MCF 10A (cell line): ENCODE results near the gene DDRGK1. TPM values are rescaled to one million over a fixed set of nuclear protein-coding genes. Genes with fewer than 3 reads are reported as not detected.

Experiments used
- BruUV-seq: library from RNA; stranded (reverse); fragments of 400-500 nt; replicated peaks from 2 replicates; lab custom pipeline; 2021; lab: Mats Ljungman, UMichigan
- CTCF ChIA-PET: fragments of 300-600 bp; sonication (Branson Sonifier 250); formaldehyde crosslinking; extraction: SDS; loops from one replicate; lab custom pipeline; 2021; ENCODE audit warnings: antibody characterized with exemption, inconsistent platforms; lab: Yijun Ruan, JAX
- POLR2A ChIA-PET: fragments of 300-600, 350-650 bp; sonication (Branson Sonifier 250); formaldehyde crosslinking; extraction: SDS; loops from one replicate; lab custom pipeline; 2020; ENCODE audit warnings: antibody characterized with exemption, inconsistent platforms; lab: Yijun Ruan, JAX
- DNase-seq: peaks from one replicate; pipeline ENCODE4 v3.0.0-alpha.2; 2018; ENCODE audit not compliant: unreplicated experiment
- H3K27ac Mint-ChIP-seq: one replicate; pipeline ENCODE4 v1.8.0; 2022; ENCODE audit warnings: mild to moderate bottlenecking, low read depth, mixed read lengths; ENCODE audit not compliant: unreplicated experiment
- H3K27me3 Mint-ChIP-seq: one replicate; pipeline ENCODE4 v1.8.0; 2022; ENCODE audit warnings: mixed read lengths; ENCODE audit not compliant: insufficient read depth, unreplicated experiment
- H3K36me3 Mint-ChIP-seq: one replicate; pipeline ENCODE4 v1.8.0; 2022; ENCODE audit warnings: mild to moderate bottlenecking, moderate library complexity, mixed read lengths; ENCODE audit not compliant: insufficient read depth, unreplicated experiment
- H3K4me1 Mint-ChIP-seq: one replicate; pipeline ENCODE4 v1.8.0; 2022; ENCODE audit warnings: mixed read lengths; ENCODE audit not compliant: insufficient read depth, unreplicated experiment
- H3K4me3 Mint-ChIP-seq: one replicate; pipeline ENCODE4 v1.8.0; 2022; ENCODE audit warnings: mild to moderate bottlenecking, moderate library complexity, mixed read lengths; ENCODE audit not compliant: unreplicated experiment
- H3K9me3 Mint-ChIP-seq: one replicate; pipeline ENCODE4 v1.8.0; 2022; ENCODE audit warnings: mixed read lengths; ENCODE audit not compliant: unreplicated experiment
- intact Hi-C: fragments of 100-400 bp; cut with micrococcal nuclease; formaldehyde crosslinking; loops from 2 replicates; pipeline ENCODE4 v1.14.1; 2022
- total RNA-seq: library from RNA; stranded (reverse); gene quantifications from 2 replicates; pipeline ENCODE4 v1.2.3, GENCODE V29; 2022
- TF ChIP-seq, protein P1 (sequence below): fragments of 200-600 bp; IDR thresholded peaks from one replicate; pipeline ENCODE4 v1.8.0; 2022; ENCODE audit warnings: antibody characterized with exemption, mild to moderate bottlenecking; ENCODE audit not compliant: unreplicated experiment

Gene DDRGK1
- total RNA-seq, 1 experiment from 2014 or later, result 116 TPM

DNA sequence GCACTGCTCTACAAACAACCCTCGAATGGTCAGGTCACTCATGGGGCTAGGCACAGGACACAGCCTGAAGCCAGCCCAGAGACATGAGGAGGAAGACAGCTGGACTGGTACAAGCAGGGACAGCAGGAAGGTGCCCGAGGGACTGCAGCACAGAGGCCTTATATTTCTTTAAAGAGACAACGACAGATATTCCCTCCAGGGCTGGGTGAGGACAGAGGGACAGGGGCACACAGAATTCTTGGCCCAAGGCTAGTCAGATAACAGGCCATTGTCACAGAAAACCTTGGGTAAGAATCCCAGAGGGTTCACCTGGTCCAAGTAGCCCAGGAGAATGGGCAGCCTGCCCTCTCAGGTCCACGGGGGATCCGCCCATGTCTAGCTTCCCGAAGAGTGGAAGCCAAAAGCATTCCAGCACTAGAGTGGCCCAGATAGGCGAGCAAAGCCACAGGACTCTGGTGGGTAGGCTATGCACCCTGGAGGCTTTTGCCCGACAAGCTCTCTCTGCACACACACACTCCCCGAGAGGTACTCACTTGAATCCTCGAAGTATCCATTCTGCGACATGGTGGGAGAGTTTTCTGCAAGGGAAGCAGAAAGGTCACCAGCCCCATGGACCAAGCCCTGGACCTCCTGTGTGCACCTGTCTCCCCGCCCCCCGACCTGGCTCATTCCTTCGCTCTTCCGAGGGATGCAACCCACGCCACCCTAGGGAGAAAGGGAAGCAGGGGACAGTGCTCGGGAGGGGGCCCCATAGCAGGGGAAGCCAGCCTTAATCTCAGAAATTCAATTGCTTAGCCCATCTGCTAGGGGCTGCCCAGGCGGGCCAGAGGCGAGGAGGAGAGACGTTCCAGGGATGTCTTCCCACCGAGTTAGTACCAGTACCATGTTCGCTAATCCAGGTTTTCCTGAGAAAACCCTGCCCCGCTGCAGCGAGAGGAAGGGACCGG is 32.8 kb upstream of the DDRGK1 start:
- CTCF ChIA-PET, result interaction anchor here (0.5 to 2.5 kb wide), 6 partner anchors 17 to 139 kb away, joined by 3 to 8 read pairs (median 3); no protein-coding TSS in a partner anchor
- H3K27me3 Mint-ChIP-seq, result no peaks in the 10 kb centered on the region
- POLR2A ChIA-PET, result interaction anchor here (0.5 to 1.5 kb wide), 5 partner anchors 12 to 78 kb away, joined by 3 to 6 read pairs (median 3); partner anchors contain the start of gene ITPA
- no peaks in the 10 kb centered on the region for H3K36me3 Mint-ChIP-seq
- peak overlapping the region; percentile 3 for H3K4me3 Mint-ChIP-seq
- no peak overlapping the region for H3K27ac Mint-ChIP-seq
- TF ChIP-seq, protein P1, sequence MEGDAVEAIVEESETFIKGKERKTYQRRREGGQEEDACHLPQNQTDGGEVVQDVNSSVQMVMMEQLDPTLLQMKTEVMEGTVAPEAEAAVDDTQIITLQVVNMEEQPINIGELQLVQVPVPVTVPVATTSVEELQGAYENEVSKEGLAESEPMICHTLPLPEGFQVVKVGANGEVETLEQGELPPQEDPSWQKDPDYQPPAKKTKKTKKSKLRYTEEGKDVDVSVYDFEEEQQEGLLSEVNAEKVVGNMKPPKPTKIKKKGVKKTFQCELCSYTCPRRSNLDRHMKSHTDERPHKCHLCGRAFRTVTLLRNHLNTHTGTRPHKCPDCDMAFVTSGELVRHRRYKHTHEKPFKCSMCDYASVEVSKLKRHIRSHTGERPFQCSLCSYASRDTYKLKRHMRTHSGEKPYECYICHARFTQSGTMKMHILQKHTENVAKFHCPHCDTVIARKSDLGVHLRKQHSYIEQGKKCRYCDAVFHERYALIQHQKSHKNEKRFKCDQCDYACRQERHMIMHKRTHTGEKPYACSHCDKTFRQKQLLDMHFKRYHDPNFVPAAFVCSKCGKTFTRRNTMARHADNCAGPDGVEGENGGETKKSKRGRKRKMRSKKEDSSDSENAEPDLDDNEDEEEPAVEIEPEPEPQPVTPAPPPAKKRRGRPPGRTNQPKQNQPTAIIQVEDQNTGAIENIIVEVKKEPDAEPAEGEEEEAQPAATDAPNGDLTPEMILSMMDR, result no peak
- intact Hi-C loops, result loop anchor here (5.0 kb wide), 1 partner anchor 75 kb away; no protein-coding TSS in a partner anchor
- no peaks in the 10 kb centered on the region for H3K9me3 Mint-ChIP-seq
- peaks cover 32% of the 10 kb centered on the region for H3K4me1 Mint-ChIP-seq
- BruUV-seq, result no TSS peak
- no peak for DNase-seq

DNA sequence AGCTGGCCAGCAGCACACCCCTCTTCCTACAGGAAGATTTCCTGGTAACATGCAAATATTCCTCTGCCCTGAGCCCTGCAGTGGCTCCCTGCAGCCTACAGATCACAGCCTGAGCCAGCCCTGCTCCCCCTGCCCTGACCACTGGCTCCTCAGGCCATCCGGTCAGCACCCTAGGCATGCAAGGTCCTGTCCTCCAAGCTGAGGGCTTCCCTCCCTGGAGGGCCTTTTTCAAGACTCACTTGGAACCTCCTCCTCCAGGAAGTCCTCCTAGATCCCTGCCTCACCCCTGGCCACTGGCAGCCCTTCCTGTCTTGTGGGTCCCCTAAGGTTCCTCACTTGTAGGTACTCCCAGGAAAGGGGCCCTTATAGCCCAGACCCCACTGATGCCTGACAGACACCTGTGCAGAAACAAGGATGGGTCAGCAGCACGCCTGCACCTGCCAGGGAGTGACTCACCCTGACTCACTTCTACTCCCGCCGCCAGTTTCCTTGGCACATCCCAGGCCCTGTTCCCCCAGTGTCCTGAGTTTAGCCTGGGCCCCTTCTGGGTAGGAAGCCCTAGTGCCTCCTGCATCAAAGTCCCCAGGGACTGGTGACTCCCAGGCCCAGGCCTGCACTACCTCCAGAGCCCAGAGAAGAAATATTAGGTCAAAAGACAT is 31.3 kb upstream of the DDRGK1 start:
- Mint-ChIP-seq H3K27me3 (no peaks in the 10 kb centered on the region), H3K4me3 (peak overlapping the region; percentile 7), H3K27ac (no peak overlapping the region), H3K4me1 (peaks cover 22% of the 10 kb centered on the region), H3K9me3 (no peaks in the 10 kb centered on the region), H3K36me3 (no peaks in the 10 kb centered on the region)
- TF ChIP-seq, protein P1, result no peak
- ChIA-PET POLR2A (interaction anchor here (0.8 to 1.5 kb wide), 5 partner anchors 11 to 67 kb away, joined by 3 to 6 read pairs (median 3); partner anchors contain the start of gene ITPA), CTCF (interaction anchor here (0.6 to 2.5 kb wide), 4 partner anchors 15 to 80 kb away, joined by 3 to 8 read pairs (median 3); no protein-coding TSS in a partner anchor)
- intact Hi-C loops, result loop anchor here (5.0 kb wide), 1 partner anchor 77 kb away; no protein-coding TSS in a partner anchor
- peak; percentile 86 for DNase-seq
- BruUV-seq, result no TSS peak

DNA sequence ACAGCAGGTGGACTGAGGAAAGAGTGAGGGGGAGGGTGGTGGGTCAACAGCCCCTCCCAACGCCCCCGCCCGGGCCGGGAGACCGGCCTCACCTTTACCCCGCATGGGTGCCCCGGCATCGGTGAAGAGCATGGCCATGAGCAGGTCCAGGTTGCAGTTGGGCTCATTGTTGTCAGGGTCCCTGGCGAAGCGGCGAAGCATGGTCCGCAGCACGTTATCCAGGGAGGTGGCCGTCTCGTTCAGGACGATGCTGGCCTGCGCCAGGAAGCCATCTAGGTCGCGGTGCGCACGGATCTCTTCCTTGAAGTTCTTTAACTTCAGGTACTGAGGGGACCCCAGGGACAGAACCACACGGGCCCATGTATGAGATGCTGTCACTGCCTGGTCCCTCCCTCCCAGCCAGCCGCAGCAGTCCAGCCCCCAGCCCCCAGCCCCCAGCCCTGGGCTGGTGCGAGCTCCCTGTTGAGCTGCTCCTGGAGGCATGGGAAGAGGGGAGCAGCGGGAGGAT is 29.6 kb upstream of the DDRGK1 start:
- DNase-seq, result no peak
- TF ChIP-seq, protein P1, result no peak
- H3K9me3 Mint-ChIP-seq, result no peaks in the 10 kb centered on the region
- POLR2A ChIA-PET, result no interaction called here
- BruUV-seq, result no TSS peak
- H3K4me1 Mint-ChIP-seq, result peaks cover 20% of the 10 kb centered on the region
- H3K36me3 Mint-ChIP-seq, result no peaks in the 10 kb centered on the region
- intact Hi-C loops, result no loop called here
- H3K27me3 Mint-ChIP-seq, result no peaks in the 10 kb centered on the region
- H3K27ac Mint-ChIP-seq, result no peak overlapping the region
- no peak overlapping the region for H3K4me3 Mint-ChIP-seq
- CTCF ChIA-PET, result interaction anchor here (0.6 to 1.8 kb wide), 2 partner anchors 15 to 16 kb away, joined by 4 to 6 read pairs; no protein-coding TSS in a partner anchor
